ENCODE results near the gene MATCAP1.

DNA sequence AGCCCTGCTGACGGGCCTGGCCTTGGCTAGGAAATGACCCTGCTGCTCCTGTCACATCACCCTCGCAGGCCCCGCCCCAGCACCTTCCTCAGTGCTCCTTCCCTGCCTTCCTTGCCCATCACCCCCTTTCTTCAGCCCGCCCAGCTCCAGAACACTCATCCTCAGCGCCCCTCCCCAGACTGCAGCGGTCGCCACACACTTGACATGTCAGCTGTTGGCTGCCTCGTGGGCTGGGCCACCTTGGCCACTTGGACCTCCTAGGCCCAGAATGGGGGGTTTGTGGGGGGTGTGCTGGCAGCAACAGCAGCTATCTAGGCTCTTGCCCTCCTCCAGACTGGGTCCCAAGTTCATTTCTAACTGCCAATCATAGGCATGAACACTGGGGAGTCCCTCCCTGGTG is 25.8 kb upstream of the MATCAP1 start:
- TF ChIP-seq, protein P1, sequence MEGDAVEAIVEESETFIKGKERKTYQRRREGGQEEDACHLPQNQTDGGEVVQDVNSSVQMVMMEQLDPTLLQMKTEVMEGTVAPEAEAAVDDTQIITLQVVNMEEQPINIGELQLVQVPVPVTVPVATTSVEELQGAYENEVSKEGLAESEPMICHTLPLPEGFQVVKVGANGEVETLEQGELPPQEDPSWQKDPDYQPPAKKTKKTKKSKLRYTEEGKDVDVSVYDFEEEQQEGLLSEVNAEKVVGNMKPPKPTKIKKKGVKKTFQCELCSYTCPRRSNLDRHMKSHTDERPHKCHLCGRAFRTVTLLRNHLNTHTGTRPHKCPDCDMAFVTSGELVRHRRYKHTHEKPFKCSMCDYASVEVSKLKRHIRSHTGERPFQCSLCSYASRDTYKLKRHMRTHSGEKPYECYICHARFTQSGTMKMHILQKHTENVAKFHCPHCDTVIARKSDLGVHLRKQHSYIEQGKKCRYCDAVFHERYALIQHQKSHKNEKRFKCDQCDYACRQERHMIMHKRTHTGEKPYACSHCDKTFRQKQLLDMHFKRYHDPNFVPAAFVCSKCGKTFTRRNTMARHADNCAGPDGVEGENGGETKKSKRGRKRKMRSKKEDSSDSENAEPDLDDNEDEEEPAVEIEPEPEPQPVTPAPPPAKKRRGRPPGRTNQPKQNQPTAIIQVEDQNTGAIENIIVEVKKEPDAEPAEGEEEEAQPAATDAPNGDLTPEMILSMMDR (conservative IDR thresholded peaks at IDR 0.05; ENCODE audit: low read depth, low read length) = no peak
- TF ChIP-seq EZH2 (IDR thresholded peaks at IDR 0.05; ENCODE audit: borderline replicate concordance, low read depth, low read length, poor library complexity, severe bottlenecking) = no peak
